Body of pancreas (tissue), 4 donors: ENCODE results near the gene MED13L. TPM values are rescaled to one million over a fixed set of nuclear protein-coding genes. Genes with fewer than 3 reads are reported as not detected.

Source experiments
- ATAC-seq: fragments of 150-250 bp; one replicate; pipeline ENCODE4 v1.9.1; 2016
- DNase-seq, 4 donors: peaks; one replicate each; pipeline ENCODE4 v3.0.0-alpha.2; 2019
- H3K27ac ChIP-seq, 4 donors: fragments of 200-600 bp; sonication (generic); 1 replicate in 3 of 4; 2 replicates in 1 of 4; pipeline versions ENCODE4 v1.5.1 to v1.6.1; 2016 to 2019; ENCODE audit warnings: mild to moderate bottlenecking in 1 of 4, mixed read lengths in 1 of 4, moderate library complexity in 1 of 4
- H3K27me3 ChIP-seq, 2 donors: fragments of 200-600 bp; sonication (generic); one replicate each; pipeline ENCODE4 v1.6.0; 2016; ENCODE audit warnings: mild to moderate bottlenecking in 1 of 2
- H3K36me3 ChIP-seq, 2 donors: fragments of 200-600 bp; sonication (generic); replicated peaks in 1 of 2; 2 replicates each; pipeline ENCODE4 v1.5.1; 2016; ENCODE audit warnings: low read depth in 2 of 2; ENCODE audit not compliant: insufficient read depth in 1 of 2
- H3K4me1 ChIP-seq: fragments of 200-600 bp; sonication (generic); one replicate; pipeline ENCODE4 v1.6.0; 2016
- H3K4me3 ChIP-seq, 2 donors: fragments of 200-600 bp; sonication (generic); 1 replicate in 1 of 2; 2 replicates in 1 of 2; pipeline ENCODE4 v1.5.1; 2016 to 2019
- H3K9me3 ChIP-seq, 3 donors: fragments of 200-600 bp; sonication (generic); 1 replicate in 2 of 3; 2 replicates in 1 of 3; pipeline ENCODE4 v1.5.1; 2016
- CTCF ChIP-seq, 7 experiments: fragments of 450-650 bp in 4 of 7; fragments of 200-600 bp in 3 of 7; sonication (generic) in 3 of 7; IDR thresholded peaks; one replicate each; pipeline ENCODE4 v1.5.1; 2016 to 2019; ENCODE audit warnings: antibody characterized with exemption in 7 of 7
- POLR2A ChIP-seq, 3 donors: fragments of 450-650 bp; IDR thresholded peaks; one replicate each; pipeline ENCODE4 v1.6.1; 2016; ENCODE audit warnings: antibody characterized with exemption in 3 of 3, mild to moderate bottlenecking in 2 of 3
- WGBS, 2 donors: methylation state at CpG; one replicate each; pipeline ENCODE4 v1.1.5; 2017; 5-methylcytosine and 5-hydroxymethylcytosine counted together
- intact Hi-C: fragments of 100-400 bp; cut with DNase I; formaldehyde crosslinking; loops from one replicate; pipeline ENCODE4 v1.15.1; 2023
- total RNA-seq, 2 donors: library from RNA; depleted of rRNA; stranded (reverse); fragments of >200 nt; gene quantifications; one replicate each; pipeline ENCODE4 v1.1.0, GENCODE V29; 2016

Gene MED13L
- total RNA-seq, 2 donors from 2014 or later = 65.9 to 72.6 TPM

DNA sequence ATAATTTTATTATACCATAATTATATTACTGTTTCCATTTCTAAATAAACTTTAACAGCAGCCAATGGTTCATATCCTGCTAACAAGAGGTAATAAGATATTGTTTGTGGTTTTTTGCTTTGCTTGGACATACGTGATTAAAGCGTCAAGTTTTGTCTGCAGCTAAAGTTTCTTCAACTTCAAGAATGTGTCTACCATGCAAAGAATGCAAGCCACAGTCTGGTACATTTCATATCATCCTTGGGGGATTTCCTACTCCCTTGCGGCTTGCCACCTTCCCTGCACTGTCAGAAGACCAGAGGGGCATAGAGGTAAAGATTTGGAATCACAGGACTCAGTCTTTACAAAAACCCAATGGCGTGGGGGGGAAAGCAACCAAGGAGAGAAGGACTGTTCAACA lies 125.2 kb downstream of the MED13L start:
- no peaks in the 10 kb centered on the region for H3K27me3 ChIP-seq
- H3K4me1 ChIP-seq = peaks cover 40% of the 10 kb centered on the region
- ATAC-seq = no peak
- no peaks in the 10 kb centered on the region for H3K9me3 ChIP-seq
- H3K4me3 ChIP-seq = no peak overlapping the region
- intact Hi-C loops = no loop called here
- no peaks in the 10 kb centered on the region for H3K36me3 ChIP-seq
- H3K27ac ChIP-seq = no peak overlapping the region
- no peak for DNase-seq
- TF ChIP-seq POLR2A (IDR thresholded peaks at IDR 0.05) (no peak), CTCF (IDR thresholded peaks at IDR 0.05) (no peak)
- 78% methylated on average over 4 of the region's 4 CpGs for WGBS, 2 donors

GRCh38 chr12:116150452-116150851 lies 127.0 kb downstream of the MED13L start:
- WGBS, 2 donors = 89 to 93% methylated on average over 5 of the region's 5 CpGs
- intact Hi-C loops = no loop called here
- no peaks in the 10 kb centered on the region for H3K9me3 ChIP-seq
- no peak overlapping the region for H3K4me3 ChIP-seq
- TF ChIP-seq POLR2A (IDR thresholded peaks at IDR 0.05) (no peak), CTCF (IDR thresholded peaks at IDR 0.05) (no peak)
- H3K4me1 ChIP-seq = peaks cover 38% of the 10 kb centered on the region
- H3K36me3 ChIP-seq = no peaks in the 10 kb centered on the region
- H3K27me3 ChIP-seq = no peaks in the 10 kb centered on the region
- no peak for ATAC-seq
- no peak overlapping the region for H3K27ac ChIP-seq
- no peak for DNase-seq

DNA sequence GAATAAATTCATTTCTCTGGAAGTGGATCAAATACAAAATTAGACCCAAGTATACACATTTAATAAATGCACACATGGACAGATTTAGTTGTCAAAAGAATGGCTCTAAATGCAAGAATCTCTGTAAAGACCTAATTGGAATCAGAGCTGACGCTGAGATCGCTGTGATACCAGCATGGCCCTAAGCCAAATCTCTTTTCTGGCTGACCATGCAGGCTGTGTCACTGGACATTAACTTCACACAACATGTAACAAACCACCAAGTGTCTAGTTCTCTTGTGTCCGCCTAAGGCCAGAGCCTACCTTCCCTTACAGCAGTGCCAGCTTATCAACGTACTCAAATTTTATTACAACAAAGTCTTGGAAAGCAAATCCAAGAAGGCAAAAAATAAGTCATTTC lies 127.5 kb downstream of the MED13L start:
- Histone ChIP-seq H3K36me3 (no peaks in the 10 kb centered on the region), H3K9me3 (no peaks in the 10 kb centered on the region), H3K4me1 (peaks cover 36% of the 10 kb centered on the region), H3K4me3 (no peak overlapping the region), H3K27me3 (no peaks in the 10 kb centered on the region), H3K27ac (no peak overlapping the region)
- no peak for TF ChIP-seq POLR2A (IDR thresholded peaks at IDR 0.05)
- no peak for TF ChIP-seq CTCF (IDR thresholded peaks at IDR 0.05)
- 44 to 55% methylated on average over 4 of the region's 4 CpGs for WGBS, 2 donors
- intact Hi-C loops = no loop called here
- DNase-seq = no peak
- no peak for ATAC-seq

- H3K27ac ChIP-seq = no peak overlapping the region
These were observed 128.6 kb downstream of the MED13L start for GRCh38 chr12:116148844-116149243.

More at GRCh38 chr12:116148844-116149243, 128.6 kb downstream of the MED13L start:
- 46% methylated on average over 3 of the region's 3 CpGs for WGBS, 2 donors
- Histone ChIP-seq H3K4me1 (peaks cover 39% of the 10 kb centered on the region), H3K27me3 (no peaks in the 10 kb centered on the region), H3K36me3 (no peaks in the 10 kb centered on the region), H3K9me3 (no peaks in the 10 kb centered on the region), H3K4me3 (no peak overlapping the region)
- TF ChIP-seq CTCF (IDR thresholded peaks at IDR 0.05) (no peak), POLR2A (IDR thresholded peaks at IDR 0.05) (no peak)
- intact Hi-C loops = no loop called here
- peak in 1 of 4 donors; percentile 25 for DNase-seq
- peak; percentile 80 for ATAC-seq
